Endothelial cell of umbilical vein (primary cell): Measurements from ENCODE around the gene HSPB8. TPM values are rescaled to one million over a fixed set of nuclear protein-coding genes. Genes with fewer than 3 reads are reported as not detected.

Experiments
- BruUV-seq: library from RNA; stranded (reverse); fragments of 400-500 nt; replicated peaks from 2 replicates; lab custom pipeline; 2021; lab: Mats Ljungman, UMichigan
- CTCF ChIA-PET: fragments of 300-600, 350-600 bp; sonication (Branson Sonifier 250); formaldehyde crosslinking; loops from one replicate; lab custom pipeline; 2021; ENCODE audit warnings: antibody characterized with exemption, inconsistent platforms; lab: Charles Lee
- POLR2A ChIA-PET: fragments of 300-600, 350-600 bp; sonication (Branson Sonifier 250); formaldehyde crosslinking; loops from one replicate; lab custom pipeline; 2021; ENCODE audit warnings: antibody characterized with exemption, inconsistent platforms; lab: Charles Lee
- DNase-seq: peaks from one replicate; pipeline ENCODE4 v3.0.0-alpha.2; 2011; ENCODE audit warnings: low read depth, low spot score
- FAIRE-seq: peaks from 2 replicates; lab custom pipeline; 2011; peaks lifted over from hg19 to GRCh38; lab: Jason Lieb, UNC
- H2AFZ ChIP-seq: 2 replicates; pipeline ENCODE4 v1.6.0; 2012; ENCODE audit warnings: low read depth, low read length, control low read depth, inconsistent platforms
- H3K27ac ChIP-seq: 2 replicates; pipeline ENCODE4 v1.5.1; 2011; ENCODE audit warnings: low read depth, mild to moderate bottlenecking, control low read depth, low read length, moderate library complexity; ENCODE audit not compliant: insufficient read depth
- H3K27me3 ChIP-seq, 2 experiments: 2 replicates each; pipeline versions ENCODE4 v1.6.0 to v1.6.1; 2011; ENCODE audit warnings: low read length in 2 of 2, mixed read lengths in 1 of 2; ENCODE audit not compliant: control insufficient read depth in 2 of 2, insufficient read depth in 2 of 2
- H3K36me3 ChIP-seq, 2 experiments: 2 replicates in 1 of 2; 3 replicates in 1 of 2; pipeline ENCODE4 v1.5.1; 2011; ENCODE audit warnings: low read length in 2 of 2, mild to moderate bottlenecking in 1 of 2, moderate library complexity in 1 of 2; ENCODE audit not compliant: control insufficient read depth in 2 of 2, insufficient read depth in 2 of 2; ENCODE audit errors: extremely low read depth in 1 of 2
- H3K4me1 ChIP-seq: 3 replicates; pipeline ENCODE4 v1.5.1; 2011; ENCODE audit warnings: mild to moderate bottlenecking, low read length; ENCODE audit not compliant: control insufficient read depth, insufficient read depth; ENCODE audit errors: extremely low read depth
- H3K4me2 ChIP-seq: 2 replicates; pipeline ENCODE4 v1.6.1; 2011; ENCODE audit warnings: low read length, control low read depth, mixed read lengths; ENCODE audit not compliant: insufficient read depth
- H3K4me3 ChIP-seq, 3 experiments: fragments of 200-600 bp in 1 of 3; sonication (generic), shearing (Covaris generic) in 1 of 3; replicated peaks in 1 of 3; 2 replicates each; pipeline ENCODE4 v1.5.1; 2011 to 2016; ENCODE audit warnings: control low read depth in 3 of 3, low read length in 3 of 3, mild to moderate bottlenecking in 2 of 3, inconsistent platforms in 1 of 3, low read depth in 1 of 3, moderate library complexity in 1 of 3; ENCODE audit not compliant: insufficient read depth in 1 of 3
- H3K79me2 ChIP-seq: 2 replicates; pipeline ENCODE4 v1.6.0; 2012; ENCODE audit warnings: low read length, inconsistent platforms; ENCODE audit not compliant: control insufficient read depth, insufficient read depth
- H3K9ac ChIP-seq: replicated peaks from 2 replicates; pipeline ENCODE3; 2011; ENCODE audit warnings: low read length, control low read depth; ENCODE audit not compliant: insufficient read depth; ENCODE audit errors: extremely low read depth
- H3K9me1 ChIP-seq: replicated peaks from 3 replicates; pipeline ENCODE4 v1.6.0; 2011; ENCODE audit warnings: mild to moderate bottlenecking, low read length; ENCODE audit not compliant: control insufficient read depth, insufficient read depth; ENCODE audit errors: extremely low read depth
- H3K9me3 ChIP-seq: replicated peaks from 2 replicates; pipeline ENCODE4 v1.5.1; 2012; ENCODE audit warnings: low read length, inconsistent platforms; ENCODE audit not compliant: control insufficient read depth, insufficient read depth
- H4K20me1 ChIP-seq: replicated peaks from 2 replicates; pipeline ENCODE3; 2011; ENCODE audit warnings: mild to moderate bottlenecking, low read length; ENCODE audit not compliant: control insufficient read depth, insufficient read depth; ENCODE audit errors: extremely low read depth
- EZH2 ChIP-seq: IDR thresholded peaks from 2 replicates; pipeline ENCODE4 v1.6.1; 2012; ENCODE audit warnings: borderline replicate concordance, low read depth, mild to moderate bottlenecking, moderate library complexity, low read length, inconsistent platforms; ENCODE audit not compliant: severe bottlenecking
- FOS ChIP-seq: IDR thresholded peaks from 2 replicates; pipeline ENCODE4 v1.6.1; 2011; ENCODE audit warnings: mild to moderate bottlenecking, low read length, moderate library complexity, borderline replicate concordance; ENCODE audit not compliant: insufficient read depth
- GATA2 ChIP-seq: IDR thresholded peaks from 2 replicates; pipeline ENCODE4 v1.7.0; 2011; ENCODE audit warnings: low read depth, mild to moderate bottlenecking, moderate library complexity, mixed read lengths, low read length; ENCODE audit not compliant: insufficient read length, insufficient read depth
- JUN ChIP-seq: IDR thresholded peaks from 2 replicates; pipeline ENCODE4 v1.6.1; 2011; ENCODE audit warnings: borderline replicate concordance, low read depth; ENCODE audit not compliant: insufficient read length, insufficient read depth
- MYC ChIP-seq: IDR thresholded peaks from one replicate; pipeline ENCODE4 v1.6.1; 2011; ENCODE audit warnings: mild to moderate bottlenecking, low read depth, low read length
- POLR2A ChIP-seq: IDR thresholded peaks from 2 replicates; pipeline ENCODE4 v1.6.1; 2012; ENCODE audit warnings: low read depth, mild to moderate bottlenecking, control low read depth, low read length
- POLR2AphosphoS5 ChIP-seq: IDR thresholded peaks from 2 replicates; pipeline ENCODE4 v1.6.1; 2012; ENCODE audit warnings: low read depth, mild to moderate bottlenecking, control low read depth, low read length, moderate library complexity; ENCODE audit not compliant: insufficient read depth
- dilution Hi-C: fragments of 300-500 bp; cut with MboI; formaldehyde crosslinking; loops from one replicate; pipeline ENCODE4 v1.15.0; 2019; ENCODE audit warnings: low sequenced_read_pairs; ENCODE audit not compliant: extremely low pct_ligation_motif_present
- intact Hi-C: fragments of 100-400 bp; cut with micrococcal nuclease; formaldehyde crosslinking; loops from one replicate; pipeline ENCODE4 v1.10.0; 2022
- polyA plus RNA-seq, 4 experiments: library from polyadenylated mRNA; depleted of rRNA in 3 of 4; stranded (reverse) in 3 of 4; unstranded in 1 of 4; fragments of >200 nt; gene quantifications; 2 replicates each; pipeline versions ENCODE4 v1.2.1 to v1.2.3, GENCODE V29; 2011 to 2012; ENCODE audit warnings: missing spikeins in 1 of 4
- total RNA-seq: library from RNA; stranded (reverse); gene quantifications from 2 replicates; pipeline ENCODE4 v1.2.3, GENCODE V29; 2021
- TF ChIP-seq, protein P1 (sequence below), 2 donors: IDR thresholded peaks; 1 replicate in 1 of 2; 2 replicates in 1 of 2; pipeline ENCODE4 v1.5.1; 2011; ENCODE audit warnings: low read length in 2 of 2, mild to moderate bottlenecking in 2 of 2, moderate library complexity in 2 of 2, control low read depth in 1 of 2, inconsistent platforms in 1 of 2, low read depth in 1 of 2; ENCODE audit not compliant: insufficient read depth in 1 of 2; ENCODE audit errors: extremely low read depth in 1 of 2
- TF ChIP-seq, protein P2 (sequence below): IDR thresholded peaks from 2 replicates; pipeline ENCODE4 v1.6.1; 2011; ENCODE audit not compliant: insufficient read depth, insufficient read length

Gene HSPB8
- total and polyA plus RNA-seq, 2 donors (not counting 3 experiments of a cell fraction or from before 2014, with no cell fraction given), result 10.8 to 14.7 TPM

DNA sequence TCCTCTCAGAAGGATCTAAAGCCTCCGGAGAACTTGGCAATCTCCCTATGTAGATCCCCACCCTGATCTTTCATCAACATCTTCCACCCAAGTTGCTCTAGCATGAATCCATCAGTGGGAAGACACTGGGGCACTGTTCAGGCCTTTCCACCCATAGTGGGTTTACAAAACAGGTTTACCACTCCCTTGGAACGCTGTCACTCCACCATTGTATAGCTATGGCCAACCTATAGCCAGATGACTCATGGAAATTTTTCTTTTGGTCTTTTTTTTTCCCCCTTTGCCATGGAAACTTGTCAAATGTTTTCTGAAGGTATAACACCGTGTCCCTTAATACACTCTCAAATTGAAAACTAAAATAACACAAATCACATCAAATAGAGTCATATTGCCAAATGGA lies 10.8 kb upstream of the HSPB8 start:
- BruUV-seq, result no TSS peak
- no peak overlapping the region for H3K27ac ChIP-seq
- intact Hi-C loops (no loop called here), dilution Hi-C loops (no loop called here)
- TF ChIP-seq, protein P1, sequence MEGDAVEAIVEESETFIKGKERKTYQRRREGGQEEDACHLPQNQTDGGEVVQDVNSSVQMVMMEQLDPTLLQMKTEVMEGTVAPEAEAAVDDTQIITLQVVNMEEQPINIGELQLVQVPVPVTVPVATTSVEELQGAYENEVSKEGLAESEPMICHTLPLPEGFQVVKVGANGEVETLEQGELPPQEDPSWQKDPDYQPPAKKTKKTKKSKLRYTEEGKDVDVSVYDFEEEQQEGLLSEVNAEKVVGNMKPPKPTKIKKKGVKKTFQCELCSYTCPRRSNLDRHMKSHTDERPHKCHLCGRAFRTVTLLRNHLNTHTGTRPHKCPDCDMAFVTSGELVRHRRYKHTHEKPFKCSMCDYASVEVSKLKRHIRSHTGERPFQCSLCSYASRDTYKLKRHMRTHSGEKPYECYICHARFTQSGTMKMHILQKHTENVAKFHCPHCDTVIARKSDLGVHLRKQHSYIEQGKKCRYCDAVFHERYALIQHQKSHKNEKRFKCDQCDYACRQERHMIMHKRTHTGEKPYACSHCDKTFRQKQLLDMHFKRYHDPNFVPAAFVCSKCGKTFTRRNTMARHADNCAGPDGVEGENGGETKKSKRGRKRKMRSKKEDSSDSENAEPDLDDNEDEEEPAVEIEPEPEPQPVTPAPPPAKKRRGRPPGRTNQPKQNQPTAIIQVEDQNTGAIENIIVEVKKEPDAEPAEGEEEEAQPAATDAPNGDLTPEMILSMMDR (IDR thresholded peaks at IDR 0.05; ENCODE audit: extremely low read depth in 1 of 2, insufficient read depth in 1 of 2, low read depth in 1 of 2, low read length in 2 of 2), result no peak
- TF ChIP-seq POLR2AphosphoS5, result no peak
- TF ChIP-seq EZH2, result no peak
- no peak for TF ChIP-seq GATA2
- no peak for TF ChIP-seq JUN
- TF ChIP-seq, protein P2, sequence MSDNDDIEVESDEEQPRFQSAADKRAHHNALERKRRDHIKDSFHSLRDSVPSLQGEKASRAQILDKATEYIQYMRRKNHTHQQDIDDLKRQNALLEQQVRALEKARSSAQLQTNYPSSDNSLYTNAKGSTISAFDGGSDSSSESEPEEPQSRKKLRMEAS, result no peak
- TF ChIP-seq MYC, result no peak
- no peak for TF ChIP-seq POLR2A
- no peak for TF ChIP-seq FOS
- H3K4me3 ChIP-seq, result no peak overlapping the region
- ChIA-PET CTCF (no interaction called here), POLR2A (no interaction called here)
- H3K27me3 ChIP-seq, result no peaks in the 10 kb centered on the region
- H3K4me2 ChIP-seq, result no peak overlapping the region
- DNase-seq (no peak), FAIRE-seq (no peak)
- H4K20me1 ChIP-seq, result no peaks in the 10 kb centered on the region
- no peaks in the 10 kb centered on the region for H3K79me2 ChIP-seq
- H2AFZ ChIP-seq, result no peak overlapping the region
- H3K36me3 ChIP-seq, result no peaks in the 10 kb centered on the region
- no peaks in the 10 kb centered on the region for H3K9me1 ChIP-seq
- H3K4me1 ChIP-seq, result no peaks in the 10 kb centered on the region
- H3K9me3 ChIP-seq, result no peaks in the 10 kb centered on the region
- H3K9ac ChIP-seq, result no peak overlapping the region
